GM23248 (cell line): Measurements from ENCODE around the gene CDC14A. TPM values are rescaled to one million over a fixed set of nuclear protein-coding genes. Genes with fewer than 3 reads are reported as not detected.

Source experiments
- DNase-seq: peaks from one replicate; pipeline ENCODE4 v3.0.0-alpha.2; 2015
- H2AFZ ChIP-seq: fragments of 200-600 bp; sonication (generic); 2 replicates; pipeline ENCODE4 v1.6.1; 2016; ENCODE audit warnings: antibody characterized with exemption
- H3F3A ChIP-seq: fragments of 200-600 bp; sonication (generic); 2 replicates; pipeline ENCODE4 v1.6.1; 2016; ENCODE audit warnings: mild to moderate bottlenecking, antibody characterized with exemption, mixed run types; ENCODE audit not compliant: insufficient read depth
- H3K27ac ChIP-seq: fragments of 200-600 bp; sonication (generic); 2 replicates; pipeline ENCODE4 v1.5.1; 2016; ENCODE audit warnings: mild to moderate bottlenecking
- H3K27me3 ChIP-seq: fragments of 200-600 bp; sonication (generic); replicated peaks from 2 replicates; pipeline ENCODE4 v1.6.1; 2016; ENCODE audit warnings: mild to moderate bottlenecking; ENCODE audit not compliant: insufficient read depth
- H3K36me3 ChIP-seq: fragments of 200-600 bp; sonication (generic); 2 replicates; pipeline ENCODE4 v1.6.1; 2016; ENCODE audit warnings: low read depth, mild to moderate bottlenecking
- H3K4me1 ChIP-seq: fragments of 200-600 bp; sonication (generic); 2 replicates; pipeline ENCODE4 v1.6.1; 2016; ENCODE audit warnings: mild to moderate bottlenecking; ENCODE audit not compliant: insufficient read depth
- H3K4me2 ChIP-seq: fragments of 200-600 bp; sonication (generic); one replicate; pipeline ENCODE4 v1.6.1; 2016; ENCODE audit warnings: mild to moderate bottlenecking; ENCODE audit not compliant: unreplicated experiment
- H3K4me3 ChIP-seq: fragments of 200-600 bp; sonication (generic); 2 replicates; pipeline ENCODE4 v1.5.1; 2016; ENCODE audit warnings: mild to moderate bottlenecking
- H3K79me2 ChIP-seq: fragments of 200-600 bp; sonication (generic); 2 replicates; pipeline ENCODE4 v1.6.1; 2016; ENCODE audit warnings: mild to moderate bottlenecking; ENCODE audit not compliant: insufficient read depth
- H3K9ac ChIP-seq: fragments of 200-600 bp; sonication (generic); 2 replicates; pipeline ENCODE4 v1.6.1; 2016; ENCODE audit warnings: mild to moderate bottlenecking
- H3K9me2 ChIP-seq: fragments of 200-600 bp; sonication (generic); 2 replicates; pipeline ENCODE4 v1.6.1; 2016; ENCODE audit warnings: mixed run types, mild to moderate bottlenecking, moderate library complexity; ENCODE audit not compliant: insufficient read depth
- H3K9me3 ChIP-seq: fragments of 200-600 bp; sonication (generic); one replicate; pipeline ENCODE4 v1.6.1; 2017; ENCODE audit warnings: low read depth
- H4K20me1 ChIP-seq: fragments of 200-600 bp; sonication (generic); 2 replicates; pipeline ENCODE4 v1.6.0; 2016; ENCODE audit not compliant: insufficient read depth
- EZH2 ChIP-seq: fragments of 200-600 bp; sonication (generic); IDR thresholded peaks from 2 replicates; pipeline ENCODE4 v1.6.1; 2018; ENCODE audit warnings: antibody characterized with exemption, mild to moderate bottlenecking; ENCODE audit not compliant: insufficient read depth, poor library complexity, severe bottlenecking
- EZH2phosphoT487 ChIP-seq: fragments of 200-600 bp; sonication (generic); IDR thresholded peaks from 2 replicates; pipeline ENCODE4 v1.6.1; 2018; ENCODE audit warnings: antibody characterized with exemption, moderate library complexity, mild to moderate bottlenecking, low read depth; ENCODE audit not compliant: insufficient read depth
- WGBS, 2 experiments: methylation state at CpG; one replicate each; pipeline ENCODE4 v1.1.6; 2015 to 2017; ENCODE audit warnings: low lambda C conversion rate in 2 of 2, low coverage in 1 of 2; ENCODE audit errors: missing lambda C conversion rate in 2 of 2; 5-methylcytosine and 5-hydroxymethylcytosine counted together
- in situ Hi-C: fragments of 300-500 bp; cut with MboI; formaldehyde crosslinking; loops from 2 replicates; pipeline ENCODE4 v1.15.0; 2020
- polyA plus RNA-seq: library from polyadenylated mRNA; unstranded; fragments of >200 nt; fragmentation: Nextera tagmentation; extraction: Ambion mirVana; gene quantifications from 2 replicates; pipeline ENCODE4 v1.2.1, GENCODE V29; 2016
- total RNA-seq: library from RNA; depleted of rRNA; stranded (reverse); fragments of >200 nt; shearing (Covaris generic); gene quantifications from 2 replicates; pipeline ENCODE4 v1.2.3, GENCODE V29; 2014

The CDC14A gene
- total and polyA plus RNA-seq, 2 experiments from 2014 or later, result 1.5 to 1.8 TPM

GRCh38 chr1:100474834-100475233 lies 122.5 kb downstream of the CDC14A start:
- TF ChIP-seq EZH2phosphoT487, result no peak
- DNase-seq, result no peak
- no peaks in the 10 kb centered on the region for H3K9me3 ChIP-seq
- no peaks in the 10 kb centered on the region for H3K79me2 ChIP-seq
- in situ Hi-C loops, result no loop called here
- H3F3A ChIP-seq, result no peaks in the 10 kb centered on the region
- no peak overlapping the region for H3K27ac ChIP-seq
- H3K4me1 ChIP-seq, result no peaks in the 10 kb centered on the region
- H4K20me1 ChIP-seq, result no peaks in the 10 kb centered on the region
- no peaks in the 10 kb centered on the region for H3K27me3 ChIP-seq
- H3K9me2 ChIP-seq, result no peaks in the 10 kb centered on the region
- H3K9ac ChIP-seq, result no peak overlapping the region
- no peak overlapping the region for H3K4me3 ChIP-seq
- no peak overlapping the region for H2AFZ ChIP-seq
- no peak overlapping the region for H3K4me2 ChIP-seq
- no peaks in the 10 kb centered on the region for H3K36me3 ChIP-seq

GRCh38 chr1:100476735-100477290 lies 124.5 kb downstream of the CDC14A start:
- H3K4me3 ChIP-seq, result no peak overlapping the region
- in situ Hi-C loops, result no loop called here

GRCh38 chr1:100478816-100479215 lies 126.5 kb downstream of the CDC14A start:
- Histone ChIP-seq H3K4me2 (no peak overlapping the region), H3K4me1 (no peaks in the 10 kb centered on the region), H3K79me2 (no peaks in the 10 kb centered on the region), H4K20me1 (no peaks in the 10 kb centered on the region), H3K4me3 (no peak overlapping the region), H3K9me3 (no peaks in the 10 kb centered on the region), H3K27ac (no peak overlapping the region), H3K36me3 (no peaks in the 10 kb centered on the region), H3K9ac (no peak overlapping the region), H2AFZ (no peak overlapping the region), H3F3A (no peaks in the 10 kb centered on the region), H3K9me2 (no peaks in the 10 kb centered on the region), H3K27me3 (no peaks in the 10 kb centered on the region)
- DNase-seq, result no peak
- TF ChIP-seq EZH2phosphoT487 (no peak), EZH2 (no peak)
- WGBS, 2 experiments, result 75 to 80% methylated on average over 1 of the region's 1 CpG
- in situ Hi-C loops, result no loop called here

More at GRCh38 chr1:100476735-100477290, 124.5 kb downstream of the CDC14A start:
- Histone ChIP-seq H3K9me2 (no peaks in the 10 kb centered on the region), H2AFZ (no peak overlapping the region), H3K27ac (no peak overlapping the region), H4K20me1 (no peaks in the 10 kb centered on the region), H3K79me2 (no peaks in the 10 kb centered on the region), H3K9ac (no peak overlapping the region), H3K27me3 (no peaks in the 10 kb centered on the region), H3K4me1 (no peaks in the 10 kb centered on the region), H3K4me2 (no peak overlapping the region), H3F3A (no peaks in the 10 kb centered on the region), H3K9me3 (no peaks in the 10 kb centered on the region), H3K36me3 (no peaks in the 10 kb centered on the region)
- TF ChIP-seq EZH2phosphoT487 (no peak), EZH2 (no peak)
- no peak for DNase-seq
- 92 to 96% methylated on average over 4 of the region's 4 CpGs for WGBS, 2 experiments

GRCh38 chr1:100479620-100480338 lies 127.5 kb downstream of the CDC14A start:
- Histone ChIP-seq H3K4me2 (no peak overlapping the region), H3K4me1 (no peaks in the 10 kb centered on the region), H3K9me3 (no peaks in the 10 kb centered on the region), H3F3A (no peaks in the 10 kb centered on the region), H2AFZ (no peak overlapping the region), H3K27ac (no peak overlapping the region), H4K20me1 (no peaks in the 10 kb centered on the region), H3K79me2 (no peaks in the 10 kb centered on the region), H3K9ac (no peak overlapping the region), H3K9me2 (no peaks in the 10 kb centered on the region), H3K27me3 (no peaks in the 10 kb centered on the region), H3K4me3 (no peak overlapping the region), H3K36me3 (no peaks in the 10 kb centered on the region)
- DNase-seq, result no peak
- TF ChIP-seq EZH2, result no peak
- TF ChIP-seq EZH2phosphoT487, result no peak
- 78 to 85% methylated on average over 1 of the region's 1 CpG for WGBS, 2 experiments
- in situ Hi-C loops, result no loop called here

- no peaks in the 10 kb centered on the region for H4K20me1 ChIP-seq
- H3K9me2 ChIP-seq, result no peaks in the 10 kb centered on the region
- no peak for TF ChIP-seq EZH2
- no peak for TF ChIP-seq EZH2phosphoT487
- H3K36me3 ChIP-seq, result no peaks in the 10 kb centered on the region
- WGBS, 2 experiments, result 35 to 39% methylated on average over 2 of the region's 2 CpGs
- DNase-seq, result no peak
- H3K79me2 ChIP-seq, result no peaks in the 10 kb centered on the region
- H3K27ac ChIP-seq, result no peak overlapping the region
- H2AFZ ChIP-seq, result no peak overlapping the region
- H3K4me3 ChIP-seq, result no peak overlapping the region
- H3K9me3 ChIP-seq, result no peaks in the 10 kb centered on the region
- H3K27me3 ChIP-seq, result no peaks in the 10 kb centered on the region
- no peaks in the 10 kb centered on the region for H3F3A ChIP-seq
- H3K4me1 ChIP-seq, result no peaks in the 10 kb centered on the region
- in situ Hi-C loops, result no loop called here
- H3K9ac ChIP-seq, result no peak overlapping the region
- H3K4me2 ChIP-seq, result no peak overlapping the region
These were observed 129.0 kb downstream of the CDC14A start for GRCh38 chr1:100481303-100481702.
